MCF 10A (cell line): ENCODE results near the gene COG5. TPM values are rescaled to one million over a fixed set of nuclear protein-coding genes. Genes with fewer than 3 reads are reported as not detected.

Source experiments
- BruUV-seq: library from RNA; stranded (reverse); fragments of 400-500 nt; replicated peaks from 2 replicates; lab custom pipeline; 2021; lab: Mats Ljungman, UMichigan
- CTCF ChIA-PET: fragments of 300-600 bp; sonication (Branson Sonifier 250); formaldehyde crosslinking; extraction: SDS; loops from one replicate; lab custom pipeline; 2021; ENCODE audit warnings: antibody characterized with exemption, inconsistent platforms; lab: Yijun Ruan, JAX
- POLR2A ChIA-PET: fragments of 300-600, 350-650 bp; sonication (Branson Sonifier 250); formaldehyde crosslinking; extraction: SDS; loops from one replicate; lab custom pipeline; 2020; ENCODE audit warnings: antibody characterized with exemption, inconsistent platforms; lab: Yijun Ruan, JAX
- DNase-seq: peaks from one replicate; pipeline ENCODE4 v3.0.0-alpha.2; 2018; ENCODE audit not compliant: unreplicated experiment
- H3K27ac Mint-ChIP-seq: one replicate; pipeline ENCODE4 v1.8.0; 2022; ENCODE audit warnings: mild to moderate bottlenecking, low read depth, mixed read lengths; ENCODE audit not compliant: unreplicated experiment
- H3K27me3 Mint-ChIP-seq: one replicate; pipeline ENCODE4 v1.8.0; 2022; ENCODE audit warnings: mixed read lengths; ENCODE audit not compliant: insufficient read depth, unreplicated experiment
- H3K36me3 Mint-ChIP-seq: one replicate; pipeline ENCODE4 v1.8.0; 2022; ENCODE audit warnings: mild to moderate bottlenecking, moderate library complexity, mixed read lengths; ENCODE audit not compliant: insufficient read depth, unreplicated experiment
- H3K4me1 Mint-ChIP-seq: one replicate; pipeline ENCODE4 v1.8.0; 2022; ENCODE audit warnings: mixed read lengths; ENCODE audit not compliant: insufficient read depth, unreplicated experiment
- H3K4me3 Mint-ChIP-seq: one replicate; pipeline ENCODE4 v1.8.0; 2022; ENCODE audit warnings: mild to moderate bottlenecking, moderate library complexity, mixed read lengths; ENCODE audit not compliant: unreplicated experiment
- H3K9me3 Mint-ChIP-seq: one replicate; pipeline ENCODE4 v1.8.0; 2022; ENCODE audit warnings: mixed read lengths; ENCODE audit not compliant: unreplicated experiment
- intact Hi-C: fragments of 100-400 bp; cut with micrococcal nuclease; formaldehyde crosslinking; loops from 2 replicates; pipeline ENCODE4 v1.14.1; 2022
- total RNA-seq: library from RNA; stranded (reverse); gene quantifications from 2 replicates; pipeline ENCODE4 v1.2.3, GENCODE V29; 2022
- TF ChIP-seq, protein P1 (sequence below): fragments of 200-600 bp; IDR thresholded peaks from one replicate; pipeline ENCODE4 v1.8.0; 2022; ENCODE audit warnings: antibody characterized with exemption, mild to moderate bottlenecking; ENCODE audit not compliant: unreplicated experiment

Gene COG5
- total RNA-seq, 1 experiment from 2014 or later = 40.3 TPM

DNA sequence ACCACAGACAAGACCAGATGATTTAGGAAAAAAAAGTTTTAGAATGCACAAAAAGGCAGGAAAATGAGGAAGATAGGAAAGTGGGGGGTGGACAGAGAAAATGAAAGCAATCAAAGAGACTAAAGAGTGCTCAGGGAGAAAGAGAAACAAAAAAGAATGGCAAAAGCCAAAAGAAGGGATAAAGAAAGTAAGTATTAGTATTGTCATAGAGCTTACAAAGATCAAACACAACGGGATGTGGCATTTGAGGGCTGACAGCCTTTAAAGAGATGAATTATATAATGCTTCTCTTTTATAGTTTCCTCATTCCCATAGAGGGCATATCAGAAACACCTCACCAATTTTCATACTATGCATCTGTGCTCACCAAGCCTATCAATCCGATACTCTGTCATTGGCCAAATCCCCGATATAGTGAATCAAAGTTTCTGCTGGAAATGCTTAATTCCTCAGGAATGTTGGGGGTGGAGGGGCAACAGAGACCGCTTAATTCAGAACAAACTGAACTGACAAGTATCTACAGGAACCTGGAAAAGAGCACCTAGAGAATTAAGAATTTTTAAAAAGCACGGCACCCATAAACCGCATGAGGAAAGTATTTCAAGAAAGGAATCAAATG, 2.7 kb downstream of the COG5 start:
- intact Hi-C loops = loop anchor here (5.0 kb wide), 1 partner anchor 99 kb away; no protein-coding TSS in a partner anchor
- H3K9me3 Mint-ChIP-seq = no peaks in the 10 kb centered on the region
- H3K4me3 Mint-ChIP-seq = peak overlapping the region; percentile 75
- H3K4me1 Mint-ChIP-seq = peaks cover 37% of the 10 kb centered on the region
- H3K36me3 Mint-ChIP-seq = peaks cover 17% of the 10 kb centered on the region
- no TSS peak for BruUV-seq
- H3K27ac Mint-ChIP-seq = peak overlapping the region; percentile 24
- TF ChIP-seq, protein P1, sequence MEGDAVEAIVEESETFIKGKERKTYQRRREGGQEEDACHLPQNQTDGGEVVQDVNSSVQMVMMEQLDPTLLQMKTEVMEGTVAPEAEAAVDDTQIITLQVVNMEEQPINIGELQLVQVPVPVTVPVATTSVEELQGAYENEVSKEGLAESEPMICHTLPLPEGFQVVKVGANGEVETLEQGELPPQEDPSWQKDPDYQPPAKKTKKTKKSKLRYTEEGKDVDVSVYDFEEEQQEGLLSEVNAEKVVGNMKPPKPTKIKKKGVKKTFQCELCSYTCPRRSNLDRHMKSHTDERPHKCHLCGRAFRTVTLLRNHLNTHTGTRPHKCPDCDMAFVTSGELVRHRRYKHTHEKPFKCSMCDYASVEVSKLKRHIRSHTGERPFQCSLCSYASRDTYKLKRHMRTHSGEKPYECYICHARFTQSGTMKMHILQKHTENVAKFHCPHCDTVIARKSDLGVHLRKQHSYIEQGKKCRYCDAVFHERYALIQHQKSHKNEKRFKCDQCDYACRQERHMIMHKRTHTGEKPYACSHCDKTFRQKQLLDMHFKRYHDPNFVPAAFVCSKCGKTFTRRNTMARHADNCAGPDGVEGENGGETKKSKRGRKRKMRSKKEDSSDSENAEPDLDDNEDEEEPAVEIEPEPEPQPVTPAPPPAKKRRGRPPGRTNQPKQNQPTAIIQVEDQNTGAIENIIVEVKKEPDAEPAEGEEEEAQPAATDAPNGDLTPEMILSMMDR = no peak
- ChIA-PET CTCF (interaction anchor here (0.6 to 0.7 kb wide), 2 partner anchors 48 to 393 kb away, joined by 3 to 4 read pairs; no protein-coding TSS in a partner anchor), POLR2A (interaction anchor here (1.1 kb wide), 1 partner anchor 13 kb away, joined by 3 read pairs; no protein-coding TSS in a partner anchor)
- no peaks in the 10 kb centered on the region for H3K27me3 Mint-ChIP-seq
- DNase-seq = peak; percentile 1

- TF ChIP-seq, protein P1 = no peak
- intact Hi-C loops = loop anchor here (5.0 kb wide), 1 partner anchor 98 kb away; no protein-coding TSS in a partner anchor
- Mint-ChIP-seq H3K4me1 (peaks cover 37% of the 10 kb centered on the region), H3K9me3 (no peaks in the 10 kb centered on the region), H3K27ac (peak overlapping the region; percentile 24), H3K36me3 (peaks cover 27% of the 10 kb centered on the region), H3K4me3 (no peak overlapping the region), H3K27me3 (no peaks in the 10 kb centered on the region)
- ChIA-PET CTCF (no interaction called here), POLR2A (interaction anchor here (0.6 to 1.1 kb wide), 3 partner anchors 14 to 652 kb away, joined by 3 read pairs; no protein-coding TSS in a partner anchor)
- DNase-seq = peak; percentile 55
- BruUV-seq = no TSS peak
Observed at GRCh38 chr7:107559864-107560263, 3.9 kb downstream of the COG5 start.

GRCh38 chr7:107555893-107556292, 7.8 kb downstream of the COG5 start:
- intact Hi-C loops = no loop called here

DNA sequence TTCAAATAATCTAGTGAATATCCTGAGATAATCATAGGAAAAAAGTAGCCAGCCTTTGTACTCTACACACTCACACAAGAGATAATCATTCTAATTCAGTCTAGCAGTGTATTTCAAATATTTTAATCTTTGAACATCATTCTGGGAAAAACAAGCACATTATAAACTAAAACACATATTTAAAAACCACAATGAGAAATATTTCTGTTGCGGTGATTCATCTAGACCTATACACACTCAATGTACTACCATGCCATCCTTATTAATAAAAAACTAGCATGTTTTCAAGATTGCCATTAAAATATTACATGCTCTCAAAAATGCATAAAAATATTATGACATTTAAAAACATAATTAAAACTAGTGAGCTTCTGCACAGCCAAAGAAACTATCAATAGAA, 11.8 kb downstream of the COG5 start:
- peaks cover 7% of the 10 kb centered on the region for H3K4me1 Mint-ChIP-seq
- intact Hi-C loops = no loop called here
- peaks cover 52% of the 10 kb centered on the region for H3K36me3 Mint-ChIP-seq
- CTCF ChIA-PET = interaction anchor here (0.9 to 1.2 kb wide), 2 partner anchors 9 to 11 kb away, joined by 3 to 4 read pairs; no protein-coding TSS in a partner anchor
- TF ChIP-seq, protein P1 = no peak
- POLR2A ChIA-PET = interaction anchor here (0.9 kb wide), 1 partner anchor 11 kb away, joined by 3 read pairs; the partner anchor contains the start of gene COG5
- H3K27ac Mint-ChIP-seq = no peak overlapping the region
- H3K4me3 Mint-ChIP-seq = no peak overlapping the region
- no peak for DNase-seq
- no TSS peak for BruUV-seq
- H3K9me3 Mint-ChIP-seq = no peaks in the 10 kb centered on the region
- H3K27me3 Mint-ChIP-seq = no peaks in the 10 kb centered on the region

More at GRCh38 chr7:107555893-107556292, 7.8 kb downstream of the COG5 start:
- H3K36me3 Mint-ChIP-seq = peaks cover 50% of the 10 kb centered on the region
- CTCF ChIA-PET = interaction anchor here (0.7 to 1.0 kb wide), 2 partner anchors 9 to 93 kb away, joined by 3 to 5 read pairs; no protein-coding TSS in a partner anchor
- no peaks in the 10 kb centered on the region for H3K27me3 Mint-ChIP-seq
- no peak overlapping the region for H3K4me3 Mint-ChIP-seq
- H3K9me3 Mint-ChIP-seq = no peaks in the 10 kb centered on the region
- H3K27ac Mint-ChIP-seq = no peak overlapping the region
- DNase-seq = no peak
- TF ChIP-seq, protein P1 = no peak
- POLR2A ChIA-PET = no interaction called here
- BruUV-seq = no TSS peak
- peaks cover 20% of the 10 kb centered on the region for H3K4me1 Mint-ChIP-seq
